Coronary artery (tissue), 2 donors: Measurements from ENCODE around the gene ABHD17B.

Source experiments
- DNase-seq: peaks from one replicate; pipeline ENCODE4 v3.0.0-alpha.2; 2017; ENCODE audit warnings: low spot score
- H3K27ac ChIP-seq, 2 donors: fragments of 200-600 bp; sonication (generic); one replicate each; pipeline ENCODE4 v1.5.1; 2016 to 2019
- H3K4me3 ChIP-seq: fragments of 200-600 bp; sonication (generic); 2 replicates; pipeline ENCODE4 v1.5.1; 2016; ENCODE audit warnings: mild to moderate bottlenecking, moderate library complexity
- CTCF ChIP-seq: fragments of 200-600 bp; sonication (generic); IDR thresholded peaks from one replicate; pipeline ENCODE4 v1.5.1; 2019; ENCODE audit warnings: antibody characterized with exemption

ABHD17B gene

DNA sequence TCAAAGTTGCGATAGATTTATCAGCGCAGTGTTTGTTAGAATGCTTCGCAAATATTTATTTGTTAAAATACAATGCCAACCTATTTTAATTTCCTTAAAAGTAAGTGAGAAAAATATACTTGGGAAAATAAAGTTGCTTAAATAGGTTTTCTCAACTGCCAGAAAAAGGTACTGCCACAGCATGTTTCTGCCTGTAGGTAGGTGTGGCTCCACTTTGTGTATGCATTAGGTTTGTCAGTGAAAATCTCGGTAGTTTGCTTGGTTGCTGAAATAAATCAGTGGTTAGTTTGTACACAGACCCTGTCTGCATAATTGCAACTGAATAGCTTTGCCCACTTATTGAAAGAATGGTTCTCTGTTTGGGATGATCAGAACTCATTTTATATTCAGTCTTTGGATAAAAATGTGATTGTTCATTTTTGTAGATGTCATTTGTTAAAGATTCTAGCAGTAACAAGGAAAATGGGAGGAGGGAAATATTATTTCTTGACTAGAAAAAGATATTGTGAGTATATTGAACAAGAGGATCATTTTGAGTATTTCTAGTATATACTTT, 26.2 kb upstream of the ABHD17B start:
- DNase-seq = no peak
- Histone ChIP-seq H3K4me3 (no peak overlapping the region), H3K27ac (peak overlapping the region; percentile 54 to 69)
- no peak for TF ChIP-seq CTCF

DNA sequence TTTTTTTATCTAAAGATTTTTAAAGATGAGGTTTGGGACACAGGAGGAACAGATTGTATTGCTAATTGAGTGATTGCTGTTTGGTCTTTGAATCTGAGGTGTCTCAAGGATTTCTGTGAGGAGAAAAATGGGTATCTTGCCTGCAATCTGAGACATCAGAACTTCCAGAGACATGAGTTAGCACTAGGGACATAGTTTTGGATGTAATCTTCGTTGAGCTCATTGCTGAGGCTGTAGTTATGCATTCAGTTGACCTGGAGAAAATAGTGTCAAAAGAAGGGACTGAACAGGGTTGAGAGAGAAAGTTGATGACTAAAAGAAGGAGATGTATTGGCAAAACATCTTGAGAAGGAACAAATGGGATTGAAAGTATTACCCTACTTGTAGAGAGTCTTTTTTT, 25.1 kb upstream of the ABHD17B start:
- TF ChIP-seq CTCF = no peak
- no peak for DNase-seq
- Histone ChIP-seq H3K27ac (peak overlapping the region in 1 of 2 donors; percentile 32), H3K4me3 (no peak overlapping the region)

DNA sequence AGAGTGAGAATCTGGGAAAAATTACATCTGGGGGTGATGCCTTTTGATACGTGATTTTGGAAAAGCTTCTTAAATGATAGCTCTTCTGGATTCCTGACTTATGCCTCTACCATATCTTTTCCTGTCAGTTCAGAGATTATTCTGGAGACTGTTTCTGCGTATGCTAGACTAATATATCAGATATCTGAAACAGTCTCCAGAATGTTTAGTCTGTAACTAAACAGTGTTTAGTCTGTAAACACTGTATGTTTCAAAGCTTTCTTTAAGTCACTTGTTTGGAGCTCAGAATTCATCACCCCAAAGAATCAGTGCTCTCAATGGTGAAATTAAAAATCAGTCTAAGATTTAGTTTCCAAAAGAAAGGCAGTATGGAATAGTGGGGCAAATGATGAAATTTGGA, 20.2 kb upstream of the ABHD17B start:
- H3K4me3 ChIP-seq = no peak overlapping the region
- peak overlapping the region in 1 of 2 donors; percentile 10 for H3K27ac ChIP-seq
- no peak for TF ChIP-seq CTCF
- no peak for DNase-seq

- Histone ChIP-seq H3K4me3 (no peak overlapping the region), H3K27ac (no peak overlapping the region)
- no peak for DNase-seq
- TF ChIP-seq CTCF = no peak
Measured at GRCh38 chr9:71929791-71930440, 18.9 kb upstream of the ABHD17B start.

DNA sequence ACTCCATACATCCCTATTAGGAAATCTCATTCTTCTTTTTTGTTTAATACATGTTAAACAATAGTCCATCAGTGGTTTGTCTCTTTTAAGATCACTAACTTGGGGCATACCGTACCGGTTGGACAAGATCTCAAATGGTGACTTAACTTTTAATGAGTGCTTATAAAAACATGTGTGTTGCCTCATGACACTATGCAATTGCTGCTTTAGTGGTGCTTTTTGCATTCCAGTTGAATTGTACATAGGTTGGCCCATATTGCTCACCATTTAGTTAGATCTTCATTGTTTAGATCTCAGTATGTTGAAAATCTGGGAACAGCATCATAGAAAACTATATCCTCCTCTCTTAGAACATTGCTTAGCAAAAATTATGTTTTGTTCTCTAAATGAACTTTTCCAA, 18.2 kb upstream of the ABHD17B start:
- H3K27ac ChIP-seq = no peak overlapping the region
- DNase-seq = no peak
- no peak for TF ChIP-seq CTCF
- no peak overlapping the region for H3K4me3 ChIP-seq

GRCh38 chr9:71928806-71929205, 17.8 kb upstream of the ABHD17B start:
- no peak for DNase-seq
- Histone ChIP-seq H3K27ac (no peak overlapping the region), H3K4me3 (no peak overlapping the region)
- TF ChIP-seq CTCF = no peak

DNA sequence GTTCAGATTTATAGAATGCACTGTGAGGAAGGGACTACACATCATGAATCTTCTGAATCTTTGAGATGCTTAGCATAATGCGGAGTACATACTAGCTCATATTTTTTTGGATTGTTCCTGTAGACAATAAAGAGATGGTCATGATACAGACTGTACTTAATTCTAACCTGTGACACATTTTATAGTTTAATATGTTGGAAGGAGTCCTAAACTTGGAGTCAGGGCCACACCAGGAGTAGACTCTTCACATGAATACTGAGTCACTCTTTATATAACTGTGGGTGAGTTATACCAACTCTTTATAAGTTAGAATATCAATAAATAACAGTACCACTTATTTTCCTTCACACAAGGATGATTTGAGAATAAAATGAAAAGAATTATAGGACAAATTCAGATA, 17.4 kb upstream of the ABHD17B start:
- no peak for DNase-seq
- TF ChIP-seq CTCF = no peak
- Histone ChIP-seq H3K27ac (no peak overlapping the region), H3K4me3 (no peak overlapping the region)
